Neural cell (in vitro differentiated cells): ENCODE data around the gene HEATR1. TPM values are rescaled to one million over a fixed set of nuclear protein-coding genes. Genes with fewer than 3 reads are reported as not detected.

Experiments
- H2AFZ ChIP-seq: fragments of 200-600, 300-800 bp; sonication (generic), shearing (Covaris generic); 2 replicates; pipeline ENCODE4 v1.6.0; 2014; ENCODE audit warnings: low read depth, mild to moderate bottlenecking, antibody characterized with exemption, low read length, moderate library complexity
- H3F3A ChIP-seq: fragments of 200-600 bp; shearing (Covaris generic); 2 replicates; pipeline ENCODE4 v1.6.1; 2016; ENCODE audit warnings: mild to moderate bottlenecking, moderate library complexity, mixed read lengths, antibody characterized with exemption, low read length; ENCODE audit not compliant: insufficient read depth, poor library complexity, severe bottlenecking
- H3K27ac ChIP-seq: fragments of 200-600, 300-800 bp; sonication (generic), shearing (Covaris generic); 2 replicates; pipeline ENCODE4 v1.5.1; 2014; ENCODE audit warnings: mild to moderate bottlenecking, low read length, moderate library complexity
- H3K27me3 ChIP-seq: fragments of 300-800, 200-600 bp; sonication (generic), shearing (Covaris generic); 2 replicates; pipeline ENCODE4 v1.6.0; 2014; ENCODE audit warnings: mild to moderate bottlenecking, low read depth, low read length, moderate library complexity; ENCODE audit not compliant: insufficient read depth
- H3K36me3 ChIP-seq: fragments of 300-800, 200-600 bp; sonication (generic), shearing (Covaris generic); 2 replicates; pipeline ENCODE4 v1.5.1; 2014; ENCODE audit warnings: mild to moderate bottlenecking, antibody characterized with exemption, low read length, moderate library complexity; ENCODE audit not compliant: insufficient read depth
- H3K4me2 ChIP-seq: fragments of 300-800, 200-600 bp; sonication (generic), shearing (Covaris generic); 2 replicates; pipeline ENCODE4 v1.6.0; 2014; ENCODE audit warnings: mild to moderate bottlenecking, low read length
- H3K4me3 ChIP-seq: fragments of 300-800, 200-600 bp; sonication (generic), shearing (Covaris generic); 2 replicates; pipeline ENCODE4 v1.5.1; 2014; ENCODE audit warnings: mild to moderate bottlenecking, low read length, moderate library complexity
- H3K79me2 ChIP-seq: fragments of 200-600 bp; shearing (Covaris generic); replicated peaks from 2 replicates; pipeline ENCODE4 v1.6.0; 2014; ENCODE audit warnings: mild to moderate bottlenecking, low read length, moderate library complexity; ENCODE audit not compliant: insufficient read depth
- H3K9ac ChIP-seq: fragments of 300-800, 200-600 bp; sonication (generic), shearing (Covaris generic); 2 replicates; pipeline ENCODE4 v1.6.1; 2016; ENCODE audit warnings: mild to moderate bottlenecking, low read length, mixed read lengths
- H3K9me2 ChIP-seq: fragments of 200-600 bp; shearing (Covaris generic); 2 replicates; pipeline ENCODE4 v1.6.1; 2016; ENCODE audit warnings: mild to moderate bottlenecking, low read length, mixed read lengths; ENCODE audit not compliant: insufficient read depth
- H3K9me3 ChIP-seq: fragments of 200-600, 300-800 bp; sonication (generic), shearing (Covaris generic); 2 replicates; pipeline ENCODE4 v1.6.1; 2016; ENCODE audit warnings: mild to moderate bottlenecking, mixed run types, low read length, moderate library complexity, mixed read lengths
- H4K20me1 ChIP-seq: fragments of 200-600 bp; shearing (Covaris generic); 2 replicates; pipeline ENCODE4 v1.6.1; 2016; ENCODE audit warnings: mild to moderate bottlenecking, mixed run types; ENCODE audit not compliant: insufficient read depth
- CTCF ChIP-seq: fragments of 450-650 bp; IDR thresholded peaks from 2 replicates; pipeline ENCODE4 v1.5.1; 2014; ENCODE audit warnings: antibody characterized with exemption, mild to moderate bottlenecking, moderate library complexity; ENCODE audit not compliant: poor library complexity, severe bottlenecking
- EP300 ChIP-seq: fragments of 450-650 bp; conservative IDR thresholded peaks from 2 replicates; pipeline ENCODE4 v1.6.1; 2014; ENCODE audit warnings: antibody characterized with exemption, mild to moderate bottlenecking, moderate library complexity; ENCODE audit not compliant: poor library complexity, severe bottlenecking
- EZH2 ChIP-seq: fragments of 200-600, 300-800 bp; shearing (Covaris generic), sonication (generic); IDR thresholded peaks from 2 replicates; pipeline ENCODE4 v1.6.1; 2014; ENCODE audit warnings: antibody characterized with exemption, low read length, borderline replicate concordance, mild to moderate bottlenecking; ENCODE audit not compliant: insufficient read depth, poor library complexity, severe bottlenecking
- MXI1 ChIP-seq: fragments of 450-650 bp; conservative IDR thresholded peaks from 2 replicates; pipeline ENCODE4 v1.6.1; 2014; ENCODE audit warnings: antibody characterized with exemption, mild to moderate bottlenecking; ENCODE audit not compliant: poor library complexity, severe bottlenecking
- POLR2AphosphoS5 ChIP-seq: IDR thresholded peaks from 2 replicates; pipeline ENCODE4 v1.6.1; 2012
- RAD21 ChIP-seq: fragments of 450-650 bp; conservative IDR thresholded peaks from 2 replicates; pipeline ENCODE4 v1.6.1; 2014; ENCODE audit warnings: antibody characterized with exemption, mild to moderate bottlenecking, moderate library complexity
- REST ChIP-seq: IDR thresholded peaks from 2 replicates; pipeline ENCODE4 v1.6.1; 2012; ENCODE audit warnings: borderline replicate concordance
- SMC3 ChIP-seq: fragments of 450-650 bp; conservative IDR thresholded peaks from 2 replicates; pipeline ENCODE4 v1.6.1; 2014; ENCODE audit warnings: antibody characterized with exemption, mild to moderate bottlenecking, moderate library complexity; ENCODE audit not compliant: poor library complexity
- TAF1 ChIP-seq: IDR thresholded peaks from 2 replicates; pipeline ENCODE4 v1.6.1; 2012; ENCODE audit warnings: low read depth
- polyA plus RNA-seq: library from polyadenylated mRNA; depleted of rRNA; stranded (reverse); fragments of >200 nt; gene quantifications from 2 replicates; pipeline ENCODE4 v1.2.3, GENCODE V29; 2014

HEATR1 gene
- polyA plus RNA-seq, 1 donor from 2014 or later, result 5.9 TPM

DNA sequence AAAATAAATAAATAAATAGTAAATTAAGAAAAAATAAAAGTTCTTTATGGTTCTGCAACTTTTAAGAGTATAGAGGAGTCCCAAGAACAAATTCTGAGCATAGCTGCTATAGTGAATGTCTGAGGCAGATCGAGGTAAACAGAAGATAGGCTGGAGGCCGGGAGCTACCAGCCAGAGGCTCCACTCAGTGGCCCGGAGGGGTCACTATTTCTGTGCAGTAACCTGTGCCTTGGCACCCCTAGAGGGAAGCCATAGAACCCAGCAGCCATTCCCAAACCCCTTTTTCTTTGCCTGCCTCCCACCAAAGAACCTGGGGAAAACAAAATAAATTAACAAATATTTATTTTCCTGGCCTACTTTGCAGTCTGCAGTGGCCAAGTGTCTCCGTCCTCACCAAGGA lies 38.4 kb upstream of the HEATR1 start:
- no peaks in the 10 kb centered on the region for H3K79me2 ChIP-seq
- no peaks in the 10 kb centered on the region for H3K27me3 ChIP-seq
- TF ChIP-seq CTCF (no peak), SMC3 (no peak), EP300 (no peak), POLR2AphosphoS5 (no peak), TAF1 (no peak), RAD21 (no peak), EZH2 (no peak), REST (no peak), MXI1 (no peak)
- H3K9me2 ChIP-seq, result no peaks in the 10 kb centered on the region
- no peak overlapping the region for H3K9ac ChIP-seq
- H3K36me3 ChIP-seq, result no peaks in the 10 kb centered on the region
- no peak overlapping the region for H3K27ac ChIP-seq
- H3K9me3 ChIP-seq, result no peaks in the 10 kb centered on the region
- no peak overlapping the region for H3K4me2 ChIP-seq
- no peak overlapping the region for H2AFZ ChIP-seq
- no peaks in the 10 kb centered on the region for H3F3A ChIP-seq
- H3K4me3 ChIP-seq, result no peak overlapping the region
- H4K20me1 ChIP-seq, result no peaks in the 10 kb centered on the region

- no peak overlapping the region for H3K9ac ChIP-seq
- H3K9me3 ChIP-seq, result no peaks in the 10 kb centered on the region
- H3K4me2 ChIP-seq, result no peak overlapping the region
- TF ChIP-seq MXI1 (no peak), POLR2AphosphoS5 (no peak), SMC3 (no peak), TAF1 (no peak), EP300 (no peak), EZH2 (no peak), RAD21 (no peak), CTCF (no peak), REST (no peak)
- no peaks in the 10 kb centered on the region for H3K27me3 ChIP-seq
- H3K79me2 ChIP-seq, result no peaks in the 10 kb centered on the region
- H3K27ac ChIP-seq, result no peak overlapping the region
- no peak overlapping the region for H2AFZ ChIP-seq
- no peaks in the 10 kb centered on the region for H3K9me2 ChIP-seq
- H3K4me3 ChIP-seq, result no peak overlapping the region
- no peaks in the 10 kb centered on the region for H3F3A ChIP-seq
- no peaks in the 10 kb centered on the region for H4K20me1 ChIP-seq
- no peaks in the 10 kb centered on the region for H3K36me3 ChIP-seq
These were observed 35.4 kb upstream of the HEATR1 start for GRCh38 chr1:236639686-236640085.
